HepG2 (cell line): ENCODE data around the gene MATR3.

Source experiments
- BCLAF1 ChIP-seq: fragments of 450-650 bp; IDR thresholded peaks from 2 replicates; pipeline ENCODE4 v1.6.1; 2017; ENCODE audit warnings: mild to moderate bottlenecking
- NFYC ChIP-seq: IDR thresholded peaks from 2 replicates; pipeline ENCODE4 v1.6.1; 2016; ENCODE audit warnings: missing genetic modification reagents, missing compliant biosample characterization
- ZNF274 ChIP-seq: sonication (generic); formaldehyde crosslinking; IDR thresholded peaks from 2 replicates; pipeline ENCODE4 v1.5.1; 2020; ENCODE audit warnings: mild to moderate bottlenecking, missing genetic modification reagents
- ZNF549 ChIP-seq: sonication (generic); formaldehyde crosslinking; IDR thresholded peaks from 2 replicates; pipeline ENCODE4 v1.5.0; 2020; ENCODE audit warnings: missing genetic modification reagents
- ZNF839 ChIP-seq: sonication (generic); formaldehyde crosslinking; IDR thresholded peaks from 2 replicates; pipeline ENCODE4 v1.4.0; 2020; ENCODE audit warnings: missing genetic modification reagents, mild to moderate bottlenecking, borderline replicate concordance

- no peak for TF ChIP-seq NFYC (CRISPR knock-in tag)
- no peak for TF ChIP-seq ZNF549 (CRISPR knock-in tag)
- TF ChIP-seq ZNF839: no peak
- TF ChIP-seq BCLAF1: no peak
- no peak for TF ChIP-seq ZNF274 (CRISPR knock-in tag)
These were observed 70.9 kb downstream of the MATR3 start for GRCh38 chr5:139364466-139364865.
